ENCODE measurements around the gene JAK1. TPM values are rescaled to one million over a fixed set of nuclear protein-coding genes. Genes with fewer than 3 reads are reported as not detected.

Gene JAK1
- total and polyA plus RNA-seq, 3 donors from 2014 or later: 100 to 142 (median 117) TPM

GRCh38 chr1:64845831-64846425, 120.4 kb downstream of the JAK1 start:
- intact Hi-C loops (cut with DNase I; ENCODE audit: low total_unique reads): no loop called here
- Histone ChIP-seq H3K4me1 (no peaks in the 10 kb centered on the region), H3K4me3 (no peak overlapping the region), H3K27me3 (no peaks in the 10 kb centered on the region), H3K9me3 (no peaks in the 10 kb centered on the region), H3K36me3 (ENCODE audit: low read depth, missing control alignments) (no peaks in the 10 kb centered on the region), H3K27ac (no peak overlapping the region)
- TF ChIP-seq CTCF (IDR thresholded peaks at IDR 0.05) (no peak), POLR2A (IDR thresholded peaks at IDR 0.05) (no peak)
- 87 to 88% methylated on average over 4 to 13 of the region's 13 CpGs for WGBS, 2 donors
- no peak for DNase-seq

GRCh38 chr1:64844609-64845008, 121.7 kb downstream of the JAK1 start:
- Histone ChIP-seq H3K36me3 (ENCODE audit: low read depth, missing control alignments) (no peaks in the 10 kb centered on the region), H3K27ac (no peak overlapping the region), H3K27me3 (no peaks in the 10 kb centered on the region), H3K9me3 (no peaks in the 10 kb centered on the region), H3K4me1 (no peaks in the 10 kb centered on the region), H3K4me3 (no peak overlapping the region)
- DNase-seq: no peak
- intact Hi-C loops (cut with DNase I; ENCODE audit: low total_unique reads): no loop called here
- 90 to 95% methylated on average over 7 of the region's 7 CpGs for WGBS, 2 donors
- no peak for TF ChIP-seq POLR2A (IDR thresholded peaks at IDR 0.05)
- no peak for TF ChIP-seq CTCF (IDR thresholded peaks at IDR 0.05)

- no peak for DNase-seq
- Histone ChIP-seq H3K4me1 (no peaks in the 10 kb centered on the region), H3K27me3 (no peaks in the 10 kb centered on the region), H3K4me3 (no peak overlapping the region), H3K9me3 (no peaks in the 10 kb centered on the region), H3K27ac (no peak overlapping the region), H3K36me3 (ENCODE audit: low read depth, missing control alignments) (no peaks in the 10 kb centered on the region)
- WGBS, 2 donors: 94 to 95% methylated on average over 4 to 7 of the region's 7 CpGs
- TF ChIP-seq CTCF (IDR thresholded peaks at IDR 0.05) (no peak), POLR2A (IDR thresholded peaks at IDR 0.05) (no peak)
- intact Hi-C loops (cut with DNase I; ENCODE audit: low total_unique reads): no loop called here
These were observed 122.2 kb downstream of the JAK1 start for GRCh38 chr1:64844175-64844574.

GRCh38 chr1:64843675-64844074, 122.7 kb downstream of the JAK1 start:
- H3K27me3 ChIP-seq: no peaks in the 10 kb centered on the region
- DNase-seq: no peak
- intact Hi-C loops (cut with DNase I; ENCODE audit: low total_unique reads): no loop called here
- H3K27ac ChIP-seq: no peak overlapping the region
- WGBS, 2 donors: 96% methylated on average over 9 of the region's 9 CpGs
- H3K4me1 ChIP-seq: no peaks in the 10 kb centered on the region
- H3K9me3 ChIP-seq: no peaks in the 10 kb centered on the region
- H3K36me3 ChIP-seq (ENCODE audit: low read depth, missing control alignments): no peaks in the 10 kb centered on the region
- TF ChIP-seq POLR2A (IDR thresholded peaks at IDR 0.05): no peak
- TF ChIP-seq CTCF (IDR thresholded peaks at IDR 0.05): no peak
- no peak overlapping the region for H3K4me3 ChIP-seq

- no peaks in the 10 kb centered on the region for H3K9me3 ChIP-seq
- 56 to 60% methylated on average over 2 of the region's 2 CpGs for WGBS, 2 donors
- H3K27ac ChIP-seq: no peak overlapping the region
- TF ChIP-seq POLR2A (IDR thresholded peaks at IDR 0.05): no peak
- no peak for TF ChIP-seq CTCF (IDR thresholded peaks at IDR 0.05)
- no peaks in the 10 kb centered on the region for H3K36me3 ChIP-seq (ENCODE audit: low read depth, missing control alignments)
- intact Hi-C loops (cut with DNase I; ENCODE audit: low total_unique reads): no loop called here
- H3K4me1 ChIP-seq: no peaks in the 10 kb centered on the region
- H3K4me3 ChIP-seq: no peak overlapping the region
- H3K27me3 ChIP-seq: no peaks in the 10 kb centered on the region
- no peak for DNase-seq
These were observed 124.1 kb downstream of the JAK1 start for GRCh38 chr1:64842224-64842623.
